ENCODE data around the gene ZBED1.

DNA sequence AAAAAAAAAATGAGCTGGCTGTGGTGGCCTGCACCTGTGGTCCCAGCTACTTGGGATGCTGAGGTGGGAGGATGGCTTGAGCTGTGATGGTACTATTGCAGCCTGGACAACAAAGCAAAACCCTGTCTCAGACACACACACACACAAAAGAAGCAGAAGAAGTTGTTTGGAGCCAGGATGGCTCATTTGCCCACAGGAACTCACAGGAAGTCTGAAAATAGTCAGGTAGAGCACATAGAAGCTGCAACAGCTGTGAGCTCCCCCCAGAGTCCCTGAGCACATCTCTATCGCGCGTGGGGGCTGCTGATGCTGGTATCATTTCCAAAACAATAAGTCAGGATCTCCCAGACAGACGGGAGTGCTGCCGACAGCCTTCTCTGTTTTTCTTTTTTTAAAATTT, 13.4 kb upstream of the ZBED1 start:
- no peak for TF ChIP-seq POLR2AphosphoS5 (IDR thresholded peaks at IDR 0.05; ENCODE audit: low read depth)
- TF ChIP-seq, protein P1, sequence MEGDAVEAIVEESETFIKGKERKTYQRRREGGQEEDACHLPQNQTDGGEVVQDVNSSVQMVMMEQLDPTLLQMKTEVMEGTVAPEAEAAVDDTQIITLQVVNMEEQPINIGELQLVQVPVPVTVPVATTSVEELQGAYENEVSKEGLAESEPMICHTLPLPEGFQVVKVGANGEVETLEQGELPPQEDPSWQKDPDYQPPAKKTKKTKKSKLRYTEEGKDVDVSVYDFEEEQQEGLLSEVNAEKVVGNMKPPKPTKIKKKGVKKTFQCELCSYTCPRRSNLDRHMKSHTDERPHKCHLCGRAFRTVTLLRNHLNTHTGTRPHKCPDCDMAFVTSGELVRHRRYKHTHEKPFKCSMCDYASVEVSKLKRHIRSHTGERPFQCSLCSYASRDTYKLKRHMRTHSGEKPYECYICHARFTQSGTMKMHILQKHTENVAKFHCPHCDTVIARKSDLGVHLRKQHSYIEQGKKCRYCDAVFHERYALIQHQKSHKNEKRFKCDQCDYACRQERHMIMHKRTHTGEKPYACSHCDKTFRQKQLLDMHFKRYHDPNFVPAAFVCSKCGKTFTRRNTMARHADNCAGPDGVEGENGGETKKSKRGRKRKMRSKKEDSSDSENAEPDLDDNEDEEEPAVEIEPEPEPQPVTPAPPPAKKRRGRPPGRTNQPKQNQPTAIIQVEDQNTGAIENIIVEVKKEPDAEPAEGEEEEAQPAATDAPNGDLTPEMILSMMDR (IDR thresholded peaks at IDR 0.05; ENCODE audit: insufficient read depth, low read length) = no peak
